Stimulated activated CD8-positive, alpha-beta memory T cell treated with anti-CD3 and anti-CD28 coated beads, Interleukin-4, amount 100 ng/mL, for 1 hour (primary cell): ENCODE data around the gene HSD17B11.
"Not testable (repeated sequence)": the region's sequence is repeated elsewhere in the genome, so short reads cannot be mapped to it uniquely, and the experiment has no call there.

Experiments
- DNase-seq, 2 donors: peaks; one replicate each; pipeline ENCODE4 v3.0.0-alpha.2; 2020; ENCODE audit warnings: low read depth in 2 of 2, low spot score in 1 of 2

Gene HSD17B11

GRCh38 chr4:87390891-87391575 lies at the start of gene HSD17B11:
Gene HSD17B11, minus strand, starts transcription at chr4:87391188. Its CDS starts 118 bp downstream, at chr4:87391070.
- DNase-seq: peak; percentile 47 to 63

GRCh38 chr4:87433342-87433741 lies 42.4 kb upstream of the HSD17B11 start:
- no peak for DNase-seq

GRCh38 chr4:87430038-87430437 lies 39.0 kb upstream of the HSD17B11 start:
- DNase-seq: no peak

GRCh38 chr4:87428979-87429378 lies 38.0 kb upstream of the HSD17B11 start:
- DNase-seq: no peak

- DNase-seq: no peak
These were observed 36.5 kb upstream of the HSD17B11 start for GRCh38 chr4:87427518-87427868.

- DNase-seq: no peak
These were observed 36.0 kb upstream of the HSD17B11 start for GRCh38 chr4:87426865-87427517.

GRCh38 chr4:87425711-87426110 lies 34.7 kb upstream of the HSD17B11 start:
- no peak for DNase-seq

GRCh38 chr4:87424099-87424543 lies 33.1 kb upstream of the HSD17B11 start:
- DNase-seq: not testable (repeated sequence)

GRCh38 chr4:87423317-87424098 lies 32.5 kb upstream of the HSD17B11 start:
- no peak for DNase-seq

GRCh38 chr4:87422104-87423052 lies 31.4 kb upstream of the HSD17B11 start, which contains the start of gene NUDT9:
Gene NUDT9, plus strand, starts transcription at chr4:87422573. Its CDS starts 333 bp downstream, at chr4:87422906.
- DNase-seq: peak; percentile 64 to 69

- no peak for DNase-seq
These were observed 29.4 kb upstream of the HSD17B11 start for GRCh38 chr4:87420276-87420830.

- DNase-seq: no peak
These were observed 28.7 kb upstream of the HSD17B11 start for GRCh38 chr4:87419578-87420249.

GRCh38 chr4:87418410-87418809 lies 27.4 kb upstream of the HSD17B11 start:
- DNase-seq: not testable (repeated sequence)

- no peak for DNase-seq
These were observed 26.0 kb upstream of the HSD17B11 start for GRCh38 chr4:87416965-87417364.

GRCh38 chr4:87414816-87415215 lies 23.8 kb upstream of the HSD17B11 start:
- DNase-seq: no peak

GRCh38 chr4:87410679-87411078 lies 19.7 kb upstream of the HSD17B11 start:
- no peak for DNase-seq

GRCh38 chr4:87410157-87410556 lies 19.2 kb upstream of the HSD17B11 start:
- no peak for DNase-seq

- no peak for DNase-seq
These were observed 18.5 kb upstream of the HSD17B11 start for GRCh38 chr4:87409420-87409939.

- DNase-seq: not testable (repeated sequence)
These were observed 15.9 kb upstream of the HSD17B11 start for GRCh38 chr4:87406902-87407301.

GRCh38 chr4:87406462-87406861 lies 15.5 kb upstream of the HSD17B11 start:
- DNase-seq: no peak
